ENCODE measurements around the gene TRIM39. TPM values are rescaled to one million over a fixed set of nuclear protein-coding genes. Genes with fewer than 3 reads are reported as not detected.
A peak's percentile ranks its signal among the peaks of the same experiment; 100 is the strongest.
"Not testable (repeated sequence)": the region's sequence is repeated elsewhere in the genome, so short reads cannot be mapped to it uniquely, and the experiment has no call there.

The TRIM39 gene
- 13.9 and 16.1 TPM in 2 replicates for total RNA-seq
- polyA plus RNA-seq: 15.4 and 19.4 TPM in 2 replicates

DNA sequence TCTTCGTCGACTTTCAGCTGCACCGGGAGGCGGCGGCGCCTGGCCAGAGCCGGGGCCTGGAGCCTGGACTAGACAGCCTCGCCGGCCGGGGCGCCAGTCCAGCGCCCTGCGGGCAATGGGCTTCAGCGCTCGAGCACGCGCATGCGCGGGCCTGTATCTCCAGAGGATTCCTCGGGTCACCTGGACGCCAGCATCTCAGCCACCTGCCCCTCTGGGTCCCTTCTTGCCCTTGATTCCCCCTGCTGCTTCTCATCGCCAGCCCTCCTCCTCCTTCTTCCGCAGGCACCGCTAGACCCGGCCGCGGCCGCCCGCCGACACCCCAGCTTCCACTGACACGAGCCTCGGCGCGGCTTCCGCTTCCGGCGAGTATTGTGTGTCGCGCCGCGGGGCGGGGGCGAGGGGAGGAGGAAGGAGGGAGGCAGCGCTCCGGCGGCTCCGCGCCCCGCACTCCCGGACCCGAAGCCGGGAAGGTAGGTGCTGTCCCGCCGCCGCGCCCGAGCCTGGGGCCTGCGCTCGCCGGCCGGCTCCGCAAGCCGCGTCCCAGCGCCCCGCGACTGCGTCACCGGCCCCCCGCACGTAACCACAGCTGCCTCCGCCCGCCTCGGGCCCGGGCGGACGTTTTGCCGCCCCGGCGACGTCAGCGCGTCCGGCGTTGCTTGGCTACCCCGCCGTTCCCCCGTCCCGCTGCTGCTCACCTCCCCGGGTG lies at the start of gene TRIM39:
TRIM39 (plus strand) TSS at position 402 of the 706 bp plus-strand sequence. CDS start 2,391 bp downstream, outside the sequence.
- peaks cover 9% of the 10 kb centered on the region for H3K4me1 ChIP-seq (ENCODE audit: low read depth)
- H3K9me3 ChIP-seq (ENCODE audit: low read depth): no peaks in the 10 kb centered on the region
- TF ChIP-seq, protein P1, sequence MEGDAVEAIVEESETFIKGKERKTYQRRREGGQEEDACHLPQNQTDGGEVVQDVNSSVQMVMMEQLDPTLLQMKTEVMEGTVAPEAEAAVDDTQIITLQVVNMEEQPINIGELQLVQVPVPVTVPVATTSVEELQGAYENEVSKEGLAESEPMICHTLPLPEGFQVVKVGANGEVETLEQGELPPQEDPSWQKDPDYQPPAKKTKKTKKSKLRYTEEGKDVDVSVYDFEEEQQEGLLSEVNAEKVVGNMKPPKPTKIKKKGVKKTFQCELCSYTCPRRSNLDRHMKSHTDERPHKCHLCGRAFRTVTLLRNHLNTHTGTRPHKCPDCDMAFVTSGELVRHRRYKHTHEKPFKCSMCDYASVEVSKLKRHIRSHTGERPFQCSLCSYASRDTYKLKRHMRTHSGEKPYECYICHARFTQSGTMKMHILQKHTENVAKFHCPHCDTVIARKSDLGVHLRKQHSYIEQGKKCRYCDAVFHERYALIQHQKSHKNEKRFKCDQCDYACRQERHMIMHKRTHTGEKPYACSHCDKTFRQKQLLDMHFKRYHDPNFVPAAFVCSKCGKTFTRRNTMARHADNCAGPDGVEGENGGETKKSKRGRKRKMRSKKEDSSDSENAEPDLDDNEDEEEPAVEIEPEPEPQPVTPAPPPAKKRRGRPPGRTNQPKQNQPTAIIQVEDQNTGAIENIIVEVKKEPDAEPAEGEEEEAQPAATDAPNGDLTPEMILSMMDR (IDR thresholded peaks at IDR 0.05; ENCODE audit: low read depth, low read length): no peak
- no peaks in the 10 kb centered on the region for H3K27me3 ChIP-seq
- H3K4me3 ChIP-seq: peak within 1 kb of the TSS; percentile 78
- peaks cover 11% of the 10 kb centered on the region for H3K36me3 ChIP-seq
- H3K27ac ChIP-seq: peak within 1 kb of the TSS; percentile 89
- DNase-seq (ENCODE audit: low read depth in 1 of 2, low spot score in 1 of 2): peak; percentile 87 to 88

DNA sequence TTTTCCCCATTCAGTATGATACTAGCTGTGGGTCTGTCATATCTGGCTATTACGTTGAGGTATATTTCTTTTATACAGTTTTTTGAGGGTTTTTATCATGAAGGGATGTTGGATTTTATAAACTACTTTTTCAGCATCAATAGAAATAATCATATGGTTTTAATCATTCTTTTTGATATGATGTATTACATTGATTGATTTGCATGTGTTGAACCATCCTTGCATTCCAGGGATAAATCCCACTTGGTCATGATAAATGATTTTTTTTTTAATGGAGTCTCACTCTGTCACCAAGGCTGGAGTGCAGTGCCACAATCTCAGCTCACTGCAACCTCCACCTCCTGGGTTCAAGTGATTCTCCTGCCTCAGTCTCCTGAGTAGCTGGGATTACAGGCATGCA lies 45.7 kb upstream of the TRIM39 start:
- DNase-seq (ENCODE audit: low read depth in 1 of 2, low spot score in 1 of 2); H3K36me3 ChIP-seq; H3K4me1 ChIP-seq (ENCODE audit: low read depth); H3K27ac ChIP-seq; H3K9me3 ChIP-seq (ENCODE audit: low read depth); H3K4me3 ChIP-seq; H3K27me3 ChIP-seq: not testable (repeated sequence)

DNA sequence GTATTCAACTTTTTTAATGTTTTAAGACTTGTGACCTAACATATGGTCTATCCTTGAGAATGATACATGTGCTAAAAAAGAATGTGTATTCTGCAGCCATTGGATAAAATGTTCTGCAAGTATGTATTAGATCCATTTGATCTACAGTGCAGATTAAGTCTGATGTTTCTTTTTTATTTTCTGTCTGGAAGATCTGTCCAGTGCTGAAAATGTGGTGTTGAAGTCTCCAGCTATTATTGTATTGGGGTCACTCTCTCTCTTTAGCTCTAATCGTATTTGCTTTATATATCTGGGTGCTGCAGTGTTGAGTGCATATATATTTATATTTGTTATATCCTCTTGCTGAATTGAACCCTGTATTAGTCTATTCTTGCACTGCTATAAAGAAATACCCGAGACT lies 44.2 kb upstream of the TRIM39 start:
- Histone ChIP-seq H3K9me3 (ENCODE audit: low read depth) (no peaks in the 10 kb centered on the region), H3K4me3 (no peak overlapping the region), H3K27ac (no peak overlapping the region), H3K4me1 (ENCODE audit: low read depth) (no peaks in the 10 kb centered on the region), H3K27me3 (no peaks in the 10 kb centered on the region), H3K36me3 (no peaks in the 10 kb centered on the region)
- TF ChIP-seq, protein P1 (IDR thresholded peaks at IDR 0.05; ENCODE audit: low read depth, low read length): no peak
- no peak for DNase-seq (ENCODE audit: low read depth in 1 of 2, low spot score in 1 of 2)

DNA sequence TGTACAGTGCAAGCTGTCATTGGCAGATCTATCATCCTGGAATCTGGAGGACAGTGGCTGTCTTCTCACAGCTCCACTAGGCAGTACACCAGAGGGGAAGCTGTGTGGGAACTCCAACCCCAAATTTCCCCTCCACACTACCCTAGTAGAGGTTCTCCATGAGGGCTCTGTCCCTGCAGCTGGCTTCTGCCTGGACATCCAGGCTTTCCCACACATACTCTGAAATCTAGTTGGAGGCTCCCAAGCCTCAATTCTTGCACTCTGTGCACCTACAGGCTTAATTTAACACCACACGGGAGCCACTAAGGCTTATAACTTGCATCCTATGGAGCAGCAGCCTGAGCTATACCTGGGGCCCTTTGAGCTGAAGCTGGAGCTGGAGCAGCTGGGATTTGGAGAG lies 43.0 kb upstream of the TRIM39 start:
- H3K36me3 ChIP-seq: no peaks in the 10 kb centered on the region
- no peaks in the 10 kb centered on the region for H3K4me1 ChIP-seq (ENCODE audit: low read depth)
- no peak overlapping the region for H3K4me3 ChIP-seq
- no peak overlapping the region for H3K27ac ChIP-seq
- H3K9me3 ChIP-seq (ENCODE audit: low read depth): no peaks in the 10 kb centered on the region
- TF ChIP-seq, protein P1 (IDR thresholded peaks at IDR 0.05; ENCODE audit: low read depth, low read length): no peak
- no peaks in the 10 kb centered on the region for H3K27me3 ChIP-seq
- DNase-seq (ENCODE audit: low read depth in 1 of 2, low spot score in 1 of 2): no peak

DNA sequence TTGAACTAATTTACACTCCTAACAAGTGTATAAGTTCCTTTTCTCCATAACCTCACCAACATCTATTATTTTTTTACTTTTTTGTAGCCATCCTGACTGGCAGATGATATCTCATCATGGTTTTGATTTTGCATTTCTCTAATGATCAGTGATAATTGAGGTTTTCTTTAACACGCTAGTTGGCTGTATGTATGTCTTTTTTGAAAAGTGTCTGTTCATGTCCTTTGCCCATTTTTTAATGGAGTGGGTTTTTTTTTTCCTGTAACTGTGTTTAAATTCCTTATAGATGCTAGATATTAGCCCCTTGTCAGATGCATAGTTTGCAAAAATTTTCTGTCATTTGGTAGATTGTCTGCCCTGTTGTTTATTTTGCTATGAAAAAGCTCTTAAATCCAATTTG lies 39.6 kb upstream of the TRIM39 start:
- TF ChIP-seq, protein P1 (IDR thresholded peaks at IDR 0.05; ENCODE audit: low read depth, low read length): no peak
- Histone ChIP-seq H3K4me3 (no peak overlapping the region), H3K9me3 (ENCODE audit: low read depth) (no peaks in the 10 kb centered on the region), H3K27me3 (no peaks in the 10 kb centered on the region), H3K27ac (no peak overlapping the region), H3K4me1 (ENCODE audit: low read depth) (no peaks in the 10 kb centered on the region), H3K36me3 (peaks cover 15% of the 10 kb centered on the region)
- DNase-seq (ENCODE audit: low read depth in 1 of 2, low spot score in 1 of 2): no peak

DNA sequence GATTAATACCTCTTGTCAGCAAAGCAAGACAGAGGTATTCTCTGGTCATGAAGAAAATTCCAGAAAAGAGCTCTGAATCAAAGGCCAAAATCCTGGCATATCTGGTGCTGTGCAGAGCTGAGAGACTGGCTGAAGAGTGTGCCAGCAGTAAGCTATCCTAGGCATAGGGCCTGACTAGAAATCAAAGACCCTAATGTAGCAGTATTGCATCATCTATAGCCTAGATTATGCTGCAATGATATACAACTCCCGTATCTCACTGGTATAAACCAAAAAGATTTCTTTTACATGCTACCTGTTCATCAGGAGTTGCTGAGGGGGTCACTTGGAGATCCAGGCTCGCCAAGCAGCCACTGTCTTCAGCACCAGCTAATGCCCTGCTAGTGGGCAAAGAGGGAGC lies 30.9 kb upstream of the TRIM39 start:
- H3K27ac ChIP-seq: no peak overlapping the region
- H3K9me3 ChIP-seq (ENCODE audit: low read depth): no peaks in the 10 kb centered on the region
- no peak overlapping the region for H3K4me3 ChIP-seq
- no peak for DNase-seq (ENCODE audit: low read depth in 1 of 2, low spot score in 1 of 2)
- no peaks in the 10 kb centered on the region for H3K27me3 ChIP-seq
- peaks cover 22% of the 10 kb centered on the region for H3K36me3 ChIP-seq
- TF ChIP-seq, protein P1 (IDR thresholded peaks at IDR 0.05; ENCODE audit: low read depth, low read length): no peak
- peaks cover 3% of the 10 kb centered on the region for H3K4me1 ChIP-seq (ENCODE audit: low read depth)

Data from cardiac muscle cell (in vitro differentiated cells and primary cell).